NCI-H2196 treated with DMSO at 0.1 percent for 48 hours (cell line): Measurements from ENCODE around the gene NPEPL1.
"Not testable (repeated sequence)": the region's sequence is repeated elsewhere in the genome, so short reads cannot be mapped to it uniquely, and the experiment has no call there.

Source experiments
- DNase-seq: peaks from one replicate; lab custom pipeline; 2025; ENCODE audit not compliant: unreplicated experiment; lab: John Stamatoyannopoulos, UW

The NPEPL1 gene

GRCh38 chr20:58755766-58756449 is 63.3 kb downstream of the NPEPL1 start:
- no peak for DNase-seq

DNA sequence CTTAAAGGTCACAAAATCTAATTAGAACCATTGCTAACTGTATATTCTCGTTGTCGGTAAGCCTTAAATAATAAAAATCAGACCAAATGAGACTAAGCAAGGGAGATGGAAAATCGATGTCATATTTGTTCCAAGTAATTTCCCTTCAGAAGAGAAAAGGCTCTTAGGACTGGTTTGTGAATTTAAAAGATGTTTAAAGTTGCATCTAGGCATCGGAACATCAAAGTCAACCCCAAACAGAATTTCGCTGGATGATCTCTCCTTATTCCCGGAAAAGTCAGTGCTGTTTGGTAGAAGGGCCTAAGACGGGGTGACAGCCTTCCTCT is 63.8 kb downstream of the NPEPL1 start:
- no peak for DNase-seq

GRCh38 chr20:58757647-58758046 is 65.0 kb downstream of the NPEPL1 start:
- not testable (repeated sequence) for DNase-seq

- no peak for DNase-seq
Measured at GRCh38 chr20:58759947-58760346, 67.3 kb downstream of the NPEPL1 start.

- no peak for DNase-seq
Measured at GRCh38 chr20:58760856-58761255, 68.3 kb downstream of the NPEPL1 start.

GRCh38 chr20:58762120-58762519 is 69.5 kb downstream of the NPEPL1 start:
- no peak for DNase-seq

DNA sequence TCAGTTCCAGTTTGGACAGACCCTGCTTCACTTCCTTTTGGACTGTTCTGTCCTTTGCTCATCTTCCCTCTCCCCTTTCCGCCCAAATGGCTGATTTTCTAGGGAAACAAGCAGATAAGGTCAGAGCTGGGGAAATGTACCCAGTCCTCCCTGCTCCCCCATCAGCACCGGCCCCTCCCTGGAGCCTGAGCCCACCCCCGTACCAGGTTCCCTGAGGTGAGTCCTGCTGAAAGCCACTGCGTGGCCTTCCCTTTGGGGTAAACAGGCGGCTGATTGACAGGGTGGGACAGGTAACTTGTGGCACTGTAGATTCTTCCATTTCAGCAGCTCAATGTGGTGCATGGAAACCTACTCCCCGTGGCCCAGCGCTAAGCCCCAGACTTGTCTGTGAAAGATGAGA is 70.5 kb downstream of the NPEPL1 start:
- DNase-seq, result no peak
